Dedifferentiated amniotic fluid mesenchymal stem cell (primary cell): ENCODE data around the gene PAPPA.

Experiments
- DNase-seq: peaks from one replicate; pipeline ENCODE4 v3.0.0-alpha.2; 2016; ENCODE audit errors: extremely low spot score

PAPPA gene

DNA sequence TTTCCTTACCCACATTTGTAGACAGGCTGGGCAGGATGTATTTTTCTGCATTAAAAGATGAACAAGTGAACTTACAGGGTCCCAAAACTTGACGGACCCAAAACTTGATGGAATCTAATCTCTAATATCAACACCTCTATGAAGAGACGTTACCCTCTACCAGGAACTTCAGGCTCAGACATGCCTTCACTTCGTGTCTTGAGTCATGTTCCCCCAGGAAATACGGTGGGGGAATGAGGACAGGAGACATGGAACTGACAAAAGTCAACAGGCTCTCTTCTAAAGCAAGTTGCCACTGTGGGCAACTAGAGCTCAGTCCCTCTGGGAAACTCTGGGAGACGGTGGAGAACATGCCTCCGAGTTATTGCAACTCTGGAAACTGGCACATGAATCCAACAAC, 196.1 kb downstream of the PAPPA start:
- DNase-seq: no peak

DNA sequence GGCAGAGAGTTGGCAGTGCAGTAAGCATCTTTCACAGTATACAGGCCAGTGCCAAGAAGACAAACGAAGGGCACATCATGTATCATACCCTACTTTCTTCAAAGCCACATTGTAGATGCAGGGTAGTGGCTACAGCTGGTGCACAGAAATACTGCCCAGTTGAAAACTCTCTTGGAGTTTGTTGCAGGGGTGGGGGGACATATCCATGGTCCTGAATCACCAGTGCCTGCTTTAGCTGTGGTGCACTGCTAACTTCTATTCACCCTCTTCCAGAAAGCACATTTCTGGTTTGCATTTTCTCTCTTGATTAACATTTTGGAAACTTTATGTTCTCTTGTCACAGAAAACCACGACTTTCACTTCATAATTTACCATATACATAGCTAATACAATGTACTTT, 196.6 kb downstream of the PAPPA start:
- no peak for DNase-seq

- DNase-seq: no peak
Observed at GRCh38 chr9:116352958-116353357, 199.4 kb downstream of the PAPPA start.

GRCh38 chr9:116355153-116355921, 201.7 kb downstream of the PAPPA start:
- DNase-seq: no peak

- no peak for DNase-seq
Observed at GRCh38 chr9:116358251-116358650, 204.7 kb downstream of the PAPPA start.

GRCh38 chr9:116360016-116360415, 206.4 kb downstream of the PAPPA start:
- no peak for DNase-seq

DNA sequence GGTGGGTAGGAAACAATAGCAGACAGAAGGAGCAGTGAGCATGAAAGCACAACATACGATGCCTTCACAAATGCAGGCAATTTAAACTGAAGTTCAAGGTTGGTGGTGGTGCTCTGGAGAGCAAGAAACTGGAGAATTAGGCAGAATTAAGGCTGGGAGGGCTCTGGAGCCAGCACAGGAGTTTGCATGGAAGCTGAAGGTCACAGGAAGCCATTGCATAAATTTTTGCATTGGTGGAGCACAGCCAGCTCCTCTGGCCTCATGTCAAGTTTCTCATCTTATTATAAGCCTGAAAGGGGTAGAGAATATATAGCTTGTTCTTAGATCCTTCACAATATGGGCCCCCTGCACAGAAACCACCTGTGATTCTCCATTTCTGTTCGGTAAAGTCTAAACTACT, 207.4 kb downstream of the PAPPA start:
- no peak for DNase-seq

GRCh38 chr9:116361547-116361946, 208.0 kb downstream of the PAPPA start:
- DNase-seq: no peak

DNA sequence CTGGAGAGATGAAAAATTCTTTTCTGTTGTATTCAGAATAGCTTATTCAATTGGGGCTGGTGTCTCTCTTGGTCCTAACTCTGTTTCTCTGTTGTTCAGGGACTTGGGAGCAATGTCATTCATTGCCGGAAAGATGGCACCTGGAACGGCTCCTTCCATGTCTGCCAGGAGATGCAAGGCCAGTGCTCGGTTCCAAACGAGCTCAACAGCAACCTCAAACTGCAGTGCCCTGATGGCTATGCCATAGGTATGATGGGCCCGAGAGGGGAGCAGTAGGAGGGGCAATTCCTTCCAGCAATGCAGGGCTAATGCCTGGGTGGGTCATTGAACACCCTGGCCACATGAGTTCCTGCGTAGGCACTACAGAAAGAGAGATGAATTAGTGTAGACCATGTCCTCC, 208.9 kb downstream of the PAPPA start:
- DNase-seq: no peak

GRCh38 chr9:116365056-116365471, 211.5 kb downstream of the PAPPA start:
- DNase-seq: peak; percentile 83

- DNase-seq: no peak
Observed at GRCh38 chr9:116366241-116366640, 212.7 kb downstream of the PAPPA start.

GRCh38 chr9:116368680-116369079, 215.1 kb downstream of the PAPPA start:
- no peak for DNase-seq

- DNase-seq: no peak
Observed at GRCh38 chr9:116369706-116370105, 216.1 kb downstream of the PAPPA start.

DNA sequence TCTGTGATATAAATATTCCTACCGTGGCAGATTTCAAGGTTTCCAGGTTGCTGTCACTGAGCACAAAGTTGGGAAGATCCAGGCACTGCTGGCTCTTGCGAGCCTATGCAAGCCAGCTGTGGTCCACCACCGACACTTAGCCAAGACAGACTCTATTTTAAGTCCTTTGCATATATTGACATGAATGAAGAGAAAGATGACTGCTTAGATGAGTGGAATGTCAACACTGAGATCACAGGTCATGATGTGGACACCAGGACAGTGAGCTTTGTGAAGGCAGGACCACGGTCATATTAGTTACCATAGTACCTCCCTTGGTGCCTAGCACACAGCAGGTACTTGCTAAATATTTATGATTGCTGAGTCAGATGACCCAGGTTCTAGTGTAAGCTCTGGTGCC, 217.0 kb downstream of the PAPPA start:
- DNase-seq: no peak

DNA sequence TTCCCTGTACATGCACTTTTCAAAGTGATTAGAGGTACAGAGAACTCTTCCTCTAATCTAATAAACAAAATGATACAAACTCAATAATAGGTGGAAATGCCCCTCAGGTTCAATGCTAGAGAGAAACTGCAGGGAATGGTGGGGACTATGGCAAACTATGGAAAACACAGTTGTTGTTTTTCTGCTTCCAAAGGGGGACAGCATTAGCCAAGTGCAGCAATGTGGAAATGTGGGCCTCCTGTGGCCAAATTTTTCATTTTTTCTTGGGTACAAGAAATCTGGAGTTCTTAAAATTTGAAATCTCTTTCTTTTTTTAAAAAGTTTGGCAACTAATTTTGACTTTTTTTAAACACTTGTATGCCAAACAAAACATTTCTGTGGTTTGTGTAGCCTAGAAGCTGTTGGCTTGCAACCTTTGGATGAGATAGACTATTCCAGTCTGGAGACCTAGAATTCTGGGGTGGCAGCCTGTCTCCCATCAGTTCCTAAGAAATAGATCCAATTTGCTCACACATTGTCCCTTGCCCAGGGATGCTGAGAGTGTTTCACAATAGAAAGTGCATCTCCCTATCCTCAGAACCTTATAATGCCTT, 218.6 kb downstream of the PAPPA start:
- DNase-seq: no peak

DNA sequence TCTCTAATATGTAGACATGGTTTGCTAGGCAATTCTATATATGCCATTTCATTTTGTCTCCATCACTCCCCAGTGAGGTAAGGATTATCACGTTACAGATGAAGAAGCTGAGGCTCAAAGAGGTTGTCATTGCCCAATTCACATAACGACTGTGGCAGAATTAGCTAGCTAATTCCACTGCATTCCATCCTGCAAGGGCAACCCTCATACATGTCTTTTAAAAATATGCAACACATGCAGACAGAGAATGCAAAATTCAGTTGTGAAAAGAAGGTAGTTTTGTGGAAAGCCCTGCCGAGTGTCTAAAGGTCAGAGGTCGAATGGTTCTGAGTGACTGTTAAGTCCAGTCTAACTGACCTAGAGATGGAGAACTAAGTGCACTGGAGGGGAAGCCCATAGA, 219.2 kb downstream of the PAPPA start:
- no peak for DNase-seq

DNA sequence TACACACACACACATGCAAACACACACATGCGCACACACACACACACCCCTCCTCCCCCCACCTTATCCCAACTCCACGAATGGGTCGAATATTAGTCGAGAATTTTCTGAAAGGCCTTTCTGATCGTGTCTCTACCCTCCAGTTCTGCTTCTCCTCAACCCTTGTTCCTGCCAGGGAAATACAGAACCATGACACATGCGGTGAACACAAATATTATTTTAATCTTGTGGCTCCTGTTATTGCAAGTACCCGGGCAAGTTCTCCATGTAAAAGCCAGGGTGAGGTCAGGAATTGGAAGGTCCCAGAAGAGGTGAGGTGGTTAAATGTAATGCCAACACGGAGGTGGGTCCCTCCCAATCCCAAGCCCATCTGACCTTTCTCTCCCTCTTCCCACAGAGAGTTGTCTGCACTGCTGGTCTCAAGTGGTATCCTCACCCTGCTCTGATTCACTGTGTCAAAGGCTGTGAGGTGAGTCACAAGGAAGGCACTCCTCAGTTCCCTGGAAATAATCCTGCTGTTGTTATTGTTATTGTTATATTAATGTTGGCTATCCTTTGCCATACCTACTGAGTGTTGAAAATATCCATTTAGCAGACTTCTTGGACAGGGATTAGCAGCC, 223.7 kb downstream of the PAPPA start:
- DNase-seq: peak; percentile 59

- DNase-seq: no peak
Observed at GRCh38 chr9:116378873-116379272, 225.3 kb downstream of the PAPPA start.

DNA sequence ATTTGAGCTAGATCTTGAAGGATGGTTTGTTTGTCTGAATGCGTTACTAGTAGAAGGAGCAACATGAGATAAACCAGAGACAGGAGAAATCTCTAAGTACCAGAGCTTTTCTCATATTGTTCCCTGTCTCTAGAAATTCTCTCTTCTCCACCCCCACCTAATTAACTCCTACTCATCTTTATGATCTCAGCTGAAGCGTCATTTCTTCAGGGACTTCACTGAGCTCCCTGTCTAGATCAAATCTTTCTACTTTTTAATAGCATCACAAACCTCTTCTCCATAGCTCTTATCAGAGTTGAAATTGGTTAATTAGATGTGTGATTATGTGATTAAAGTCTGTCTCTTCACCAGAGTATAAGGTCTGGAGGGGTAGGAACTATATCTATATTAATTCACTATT, 226.2 kb downstream of the PAPPA start:
- DNase-seq: no peak

- DNase-seq: no peak
Observed at GRCh38 chr9:116380496-116380995, 227.0 kb downstream of the PAPPA start.

GRCh38 chr9:116381350-116381749, 227.8 kb downstream of the PAPPA start:
- DNase-seq: no peak

DNA sequence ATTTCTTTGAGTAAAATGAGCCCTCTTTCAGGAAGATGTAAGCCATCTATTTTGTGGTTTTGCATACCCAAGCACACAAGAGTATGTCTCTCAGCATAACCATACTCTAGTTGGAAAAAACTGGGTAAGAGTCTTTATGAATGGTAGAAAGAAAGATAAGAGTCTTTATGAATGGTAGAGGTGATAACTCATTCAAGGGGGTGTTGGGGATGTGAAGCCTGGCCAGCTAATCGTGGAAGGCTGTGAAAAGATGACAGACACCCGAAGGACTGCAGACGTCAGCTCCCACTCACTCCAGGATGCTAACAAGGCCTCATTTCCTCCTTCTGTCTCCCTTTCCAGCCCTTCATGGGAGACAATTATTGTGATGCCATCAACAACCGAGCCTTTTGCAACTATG, 228.5 kb downstream of the PAPPA start:
- no peak for DNase-seq

- no peak for DNase-seq
Observed at GRCh38 chr9:116383133-116383532, 229.5 kb downstream of the PAPPA start.
